ENCODE results near the gene GNAT2. TPM values are rescaled to one million over a fixed set of nuclear protein-coding genes. Genes with fewer than 3 reads are reported as not detected.
A peak's percentile ranks its signal among the peaks of the same experiment; 100 is the strongest.

The GNAT2 gene
- total RNA-seq, 1 experiment from 2014 or later, result 0.20 TPM

DNA sequence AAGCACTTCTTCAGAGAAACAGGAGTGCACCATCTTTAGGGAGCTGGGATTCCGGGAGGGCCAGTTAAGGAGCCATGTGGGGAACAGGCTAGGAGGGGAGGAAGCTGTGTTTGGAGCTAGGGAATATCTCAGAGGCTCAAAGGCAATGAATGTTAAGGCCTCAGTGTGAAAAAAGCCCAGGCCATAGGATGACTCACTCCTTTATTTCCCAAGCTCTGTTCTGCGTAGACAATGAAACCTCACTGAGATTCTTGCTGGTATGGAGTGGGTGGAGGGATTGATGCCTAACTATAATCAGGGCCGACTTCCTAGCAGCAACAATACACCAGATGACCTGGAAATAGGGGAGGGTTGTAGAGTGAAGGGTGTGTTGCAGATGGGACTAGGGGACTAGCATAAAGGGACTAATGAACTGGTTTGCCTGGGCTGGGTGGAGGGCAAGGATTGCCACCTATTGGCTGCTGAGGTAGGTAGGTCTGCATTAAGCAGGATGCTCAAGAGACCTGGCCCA, 2.1 kb downstream of the GNAT2 start:
- no peak overlapping the region for H3K14ac ChIP-seq (ENCODE audit: insufficient read depth, low read length)
- no peak overlapping the region for H2BK120ac ChIP-seq (ENCODE audit: low read depth, low read length, poor library complexity, severe bottlenecking)
- no peaks in the 10 kb centered on the region for H3K79me1 ChIP-seq (ENCODE audit: insufficient read depth, low read depth, low read length, poor library complexity, severe bottlenecking)
- no peak overlapping the region for H3K56ac ChIP-seq (ENCODE audit: insufficient read length, low read depth, low read length)
- H3K4me2 ChIP-seq (ENCODE audit: insufficient read depth, insufficient read length, low read length), result no peak overlapping the region
- no peak overlapping the region for H3K18ac ChIP-seq (ENCODE audit: insufficient read length, low read depth, low read length)
- no peaks in the 10 kb centered on the region; the same call in 1 of the 2 replicates for H3K4me1 ChIP-seq (ENCODE audit: insufficient read depth, low read length)
- H3T11ph ChIP-seq (ENCODE audit: low read length), result no peak overlapping the region
- TF ChIP-seq, protein P1, sequence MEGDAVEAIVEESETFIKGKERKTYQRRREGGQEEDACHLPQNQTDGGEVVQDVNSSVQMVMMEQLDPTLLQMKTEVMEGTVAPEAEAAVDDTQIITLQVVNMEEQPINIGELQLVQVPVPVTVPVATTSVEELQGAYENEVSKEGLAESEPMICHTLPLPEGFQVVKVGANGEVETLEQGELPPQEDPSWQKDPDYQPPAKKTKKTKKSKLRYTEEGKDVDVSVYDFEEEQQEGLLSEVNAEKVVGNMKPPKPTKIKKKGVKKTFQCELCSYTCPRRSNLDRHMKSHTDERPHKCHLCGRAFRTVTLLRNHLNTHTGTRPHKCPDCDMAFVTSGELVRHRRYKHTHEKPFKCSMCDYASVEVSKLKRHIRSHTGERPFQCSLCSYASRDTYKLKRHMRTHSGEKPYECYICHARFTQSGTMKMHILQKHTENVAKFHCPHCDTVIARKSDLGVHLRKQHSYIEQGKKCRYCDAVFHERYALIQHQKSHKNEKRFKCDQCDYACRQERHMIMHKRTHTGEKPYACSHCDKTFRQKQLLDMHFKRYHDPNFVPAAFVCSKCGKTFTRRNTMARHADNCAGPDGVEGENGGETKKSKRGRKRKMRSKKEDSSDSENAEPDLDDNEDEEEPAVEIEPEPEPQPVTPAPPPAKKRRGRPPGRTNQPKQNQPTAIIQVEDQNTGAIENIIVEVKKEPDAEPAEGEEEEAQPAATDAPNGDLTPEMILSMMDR (conservative IDR thresholded peaks at IDR 0.05), result peak; percentile 26; the same call in 1 of the 3 replicates
- H4K20me1 ChIP-seq (ENCODE audit: control insufficient read depth, insufficient read depth, insufficient read length), result peaks cover 2% of the 10 kb centered on the region
- H2BK5ac ChIP-seq (ENCODE audit: insufficient read length, low read length), result no peak overlapping the region
- Mint-ChIP-seq H3K9me3 (no peaks in the 10 kb centered on the region), H3K4me3 (no peak overlapping the region; a peak in 1 of 5 replicates), H3K27me3 (ENCODE audit: low read depth) (no peaks in the 10 kb centered on the region; the same call in 1 of the 2 replicates), H3K27ac (peak overlapping the region; percentile 67 to 93 (median 68); a peak in 5 of 7 replicates), H3K4me1 (peaks cover 43 to 48% of the 10 kb centered on the region in 2 experiments), H3K36me3 (ENCODE audit: insufficient read depth in 1 of 3, low read depth in 3 of 3) (no peaks in the 10 kb centered on the region; a peak in 1 of 7 replicates)
- H2AK5ac ChIP-seq (ENCODE audit: insufficient read length, low read length), result no peak overlapping the region
- H4K91ac ChIP-seq (ENCODE audit: insufficient read length, low read depth, low read length), result no peak overlapping the region
- H4K5ac ChIP-seq (ENCODE audit: insufficient read length, low read depth, low read length), result no peak overlapping the region
- peaks cover 12% of the 10 kb centered on the region for H3K23me2 ChIP-seq (ENCODE audit: insufficient read length, low read depth, low read length, poor library complexity, severe bottlenecking)
- H3K9me3 ChIP-seq (ENCODE audit: control insufficient read depth, low read depth, low read length), result no peaks in the 10 kb centered on the region
- peak; percentile 59 for DNase-seq
- H3K4ac ChIP-seq (ENCODE audit: low read depth, low read length), result no peak overlapping the region
- no peak overlapping the region for H2BK20ac ChIP-seq (ENCODE audit: low read depth, low read length, poor library complexity, severe bottlenecking)
- H3K9ac ChIP-seq (ENCODE audit: extremely low read depth, insufficient read length, low read length), result no peak overlapping the region
- no peak overlapping the region for H3K23ac ChIP-seq (ENCODE audit: insufficient read length, low read depth, low read length)
- no peak overlapping the region for H2AFZ ChIP-seq (ENCODE audit: low read length)
- peaks cover 6% of the 10 kb centered on the region; the same call in 1 of the 2 replicates for H3K79me2 ChIP-seq (ENCODE audit: insufficient read depth, low read length)
- no peak overlapping the region for H2BK12ac ChIP-seq (ENCODE audit: insufficient read length, low read depth, low read length)
- no peak overlapping the region for H3K27ac ChIP-seq (ENCODE audit: insufficient read length, low read depth, low read length)
- no peak overlapping the region for H2BK15ac ChIP-seq (ENCODE audit: low read depth, low read length)
- no peak overlapping the region for H4K8ac ChIP-seq (replicated peaks; ENCODE audit: insufficient read length, low read depth, low read length)
- H3K27me3 ChIP-seq (ENCODE audit: insufficient read depth, low read length), result no peaks in the 10 kb centered on the region
- no CpG with 5 or more reads among the region's 3 CpGs for WGBS (ENCODE audit: extremely low coverage, insufficient read length, low lambda C conversion rate)
